Naive thymus-derived CD4-positive, alpha-beta T cell (primary cell): ENCODE data around the gene EPB41L3. TPM values are rescaled to one million over a fixed set of nuclear protein-coding genes. Genes with fewer than 3 reads are reported as not detected.

ENCODE experiments used
- ATAC-seq: fragments of 150-1000 bp; cut with Tn5 transposase; 2 replicates; pipeline ENCODE4 v1.10.0; 2021; ENCODE audit warnings: mild to moderate bottlenecking, moderate library complexity
- CTCF ChIA-PET: fragments of 350-600 bp; sonication (Branson Sonifier 250); formaldehyde crosslinking; loops from one replicate; lab custom pipeline; 2021; ENCODE audit warnings: antibody characterized with exemption; lab: Charles Lee
- POLR2A ChIA-PET: fragments of 350-600 bp; sonication (Branson Sonifier 250); formaldehyde crosslinking; loops from one replicate; lab custom pipeline; 2021; ENCODE audit warnings: antibody characterized with exemption, inconsistent platforms; lab: Charles Lee
- DNase-seq, 9 donors: peaks; one replicate each; pipeline versions ENCODE4 v3.0.0 to v3.0.0-alpha.2; 2020 to 2022; ENCODE audit warnings: mixed read lengths in 1 of 9
- H3K27ac ChIP-seq: one replicate; pipeline ENCODE4 v1.7.0; 2013; ENCODE audit warnings: mild to moderate bottlenecking, low read depth, low read length, moderate library complexity
- H3K27me3 ChIP-seq, 2 donors: one replicate each; pipeline ENCODE4 v1.7.0; 2013; ENCODE audit warnings: low read length in 2 of 2, mild to moderate bottlenecking in 2 of 2, moderate library complexity in 2 of 2; ENCODE audit not compliant: control insufficient read depth in 2 of 2, insufficient read depth in 2 of 2
- H3K36me3 ChIP-seq, 3 experiments: 1 replicate in 2 of 3; 2 replicates in 1 of 3; pipeline ENCODE4 v1.7.0; 2013; ENCODE audit warnings: low read length in 3 of 3, mild to moderate bottlenecking in 3 of 3, moderate library complexity in 1 of 3; ENCODE audit not compliant: insufficient read depth in 3 of 3, control insufficient read depth in 2 of 3
- H3K4me1 ChIP-seq, 2 donors: one replicate each; pipeline ENCODE4 v1.7.0; 2013; ENCODE audit warnings: low read length in 2 of 2, mild to moderate bottlenecking in 2 of 2, moderate library complexity in 1 of 2; ENCODE audit not compliant: control insufficient read depth in 2 of 2, insufficient read depth in 2 of 2
- H3K4me3 ChIP-seq: 2 replicates; pipeline ENCODE4 v1.7.0; 2013; ENCODE audit warnings: mild to moderate bottlenecking, low read length
- H3K9me3 ChIP-seq, 3 experiments: 1 replicate in 2 of 3; 2 replicates in 1 of 3; pipeline ENCODE4 v1.7.0; 2013; ENCODE audit warnings: low read length in 3 of 3; ENCODE audit not compliant: control insufficient read depth in 2 of 3
- H3K27ac Mint-ChIP-seq, 9 donors: one replicate each; pipeline ENCODE4 v1.8.0; 2020 to 2022; ENCODE audit warnings: mixed read lengths in 9 of 9, mild to moderate bottlenecking in 8 of 9, moderate library complexity in 5 of 9, inconsistent platforms in 2 of 9
- H3K27me3 Mint-ChIP-seq, 5 donors: one replicate each; pipeline ENCODE4 v1.8.0; 2021 to 2022; ENCODE audit warnings: mixed read lengths in 5 of 5, mild to moderate bottlenecking in 1 of 5
- H3K36me3 Mint-ChIP-seq, 5 donors: one replicate each; pipeline ENCODE4 v1.8.0; 2020 to 2022; ENCODE audit warnings: mixed read lengths in 5 of 5, mild to moderate bottlenecking in 3 of 5, inconsistent platforms in 1 of 5
- H3K4me1 Mint-ChIP-seq, 7 donors: one replicate each; pipeline ENCODE4 v1.8.0; 2020 to 2022; ENCODE audit warnings: mixed read lengths in 7 of 7, mild to moderate bottlenecking in 3 of 7, inconsistent platforms in 1 of 7
- H3K4me3 Mint-ChIP-seq, 10 donors: one replicate each; pipeline ENCODE4 v1.8.0; 2020 to 2022; ENCODE audit warnings: mild to moderate bottlenecking in 10 of 10, mixed read lengths in 10 of 10, moderate library complexity in 6 of 10, inconsistent platforms in 2 of 10
- H3K9me3 Mint-ChIP-seq, 11 donors: one replicate each; pipeline ENCODE4 v1.8.0; 2020 to 2022; ENCODE audit warnings: mixed read lengths in 11 of 11, mild to moderate bottlenecking in 4 of 11, inconsistent platforms in 1 of 11, moderate library complexity in 1 of 11
- intact Hi-C, 2 donors: fragments of 100-400 bp; cut with micrococcal nuclease; formaldehyde crosslinking; loops; one replicate each; pipeline ENCODE4 v1.15.1; 2023
- polyA plus RNA-seq, 2 donors: library from polyadenylated mRNA; unstranded; fragments of 300-500 nt; fragmentation: Illumina TruSeq; gene quantifications; one replicate each; pipeline ENCODE4 v1.2.3, GENCODE V29; 2021
- total RNA-seq, 6 experiments: library from RNA in 5 of 6; stranded (reverse) in 5 of 6; gene quantifications; 1 replicate in 5 of 6; 2 replicates in 1 of 6; pipeline ENCODE4 v1.2.3 and lab custom pipeline; 2021 to 2026

The EPB41L3 gene
- total and polyA plus RNA-seq, 7 experiments from 2014 or later = 1.5 to 35.5 (median 12.5) TPM

DNA sequence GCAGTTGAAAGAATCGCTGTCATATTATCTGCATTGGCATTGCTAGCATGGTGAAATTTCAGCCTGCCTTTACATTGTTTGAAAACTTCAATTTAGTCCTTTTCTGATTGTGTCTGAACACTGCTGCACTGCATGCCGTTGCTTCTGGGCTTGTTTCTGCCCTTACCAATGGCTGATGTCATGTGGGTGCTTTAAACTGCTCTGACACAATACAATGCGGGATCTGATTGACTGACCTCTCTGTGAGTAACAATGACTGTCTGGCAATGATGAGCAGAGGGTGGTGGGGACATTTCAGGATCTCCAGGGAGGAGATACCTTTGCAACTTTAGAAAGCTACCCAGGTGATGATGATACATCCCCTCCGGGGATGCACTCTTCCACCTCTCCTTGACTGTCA lies 128.8 kb downstream of the EPB41L3 start:
- H3K4me1 ChIP-seq = no peaks in the 10 kb centered on the region
- no peaks in the 10 kb centered on the region for H3K9me3 ChIP-seq
- intact Hi-C loops = no loop called here
- ChIA-PET CTCF (no interaction called here), POLR2A (no interaction called here)
- Mint-ChIP-seq H3K4me3 (no peak overlapping the region), H3K27ac (no peak overlapping the region), H3K9me3 (no peaks in the 10 kb centered on the region), H3K4me1 (no peaks in the 10 kb centered on the region), H3K36me3 (peaks cover 0 to 6% (median 0%) of the 10 kb centered on the region in 5 donors), H3K27me3 (peaks cover 0 to 15% (median 5%) of the 10 kb centered on the region in 5 donors)
- DNase-seq (no peak), ATAC-seq (no peak)
- H3K4me3 ChIP-seq = no peak overlapping the region
- H3K36me3 ChIP-seq = no peaks in the 10 kb centered on the region
- peaks cover 0 to 3% of the 10 kb centered on the region in 2 donors for H3K27me3 ChIP-seq
- H3K27ac ChIP-seq = no peak overlapping the region

DNA sequence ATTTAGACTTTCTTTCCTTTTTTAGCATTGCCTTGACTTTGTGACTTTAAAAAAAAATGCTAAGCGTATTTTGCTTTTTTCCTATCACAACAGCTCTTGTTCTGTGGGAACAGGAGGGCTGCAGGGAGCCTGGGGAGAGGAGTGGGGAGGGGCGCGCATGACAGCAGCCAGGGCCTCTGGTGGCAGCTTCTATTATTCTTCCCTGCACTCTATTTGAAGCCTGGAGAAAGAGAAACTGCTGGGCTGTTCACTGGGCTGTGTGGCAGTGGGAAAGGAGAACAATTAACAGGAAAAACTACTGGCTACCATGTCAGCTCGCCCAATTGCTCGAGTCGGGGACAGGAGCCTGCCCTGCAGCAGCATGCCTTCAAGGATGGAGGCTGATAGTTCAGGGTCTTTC lies 129.3 kb downstream of the EPB41L3 start:
- Mint-ChIP-seq H3K27me3 (peaks cover 0 to 12% (median 4%) of the 10 kb centered on the region in 5 donors), H3K9me3 (no peaks in the 10 kb centered on the region), H3K27ac (no peak overlapping the region), H3K36me3 (peaks cover 0 to 6% (median 0%) of the 10 kb centered on the region in 5 donors), H3K4me1 (no peaks in the 10 kb centered on the region), H3K4me3 (no peak overlapping the region)
- ChIA-PET CTCF (no interaction called here), POLR2A (no interaction called here)
- no peaks in the 10 kb centered on the region for H3K4me1 ChIP-seq
- DNase-seq (no peak), ATAC-seq (no peak)
- H3K9me3 ChIP-seq = no peaks in the 10 kb centered on the region
- peaks cover 0 to 3% of the 10 kb centered on the region in 2 donors for H3K27me3 ChIP-seq
- intact Hi-C loops = no loop called here
- H3K36me3 ChIP-seq = no peaks in the 10 kb centered on the region
- H3K4me3 ChIP-seq = no peak overlapping the region
- H3K27ac ChIP-seq = no peak overlapping the region

DNA sequence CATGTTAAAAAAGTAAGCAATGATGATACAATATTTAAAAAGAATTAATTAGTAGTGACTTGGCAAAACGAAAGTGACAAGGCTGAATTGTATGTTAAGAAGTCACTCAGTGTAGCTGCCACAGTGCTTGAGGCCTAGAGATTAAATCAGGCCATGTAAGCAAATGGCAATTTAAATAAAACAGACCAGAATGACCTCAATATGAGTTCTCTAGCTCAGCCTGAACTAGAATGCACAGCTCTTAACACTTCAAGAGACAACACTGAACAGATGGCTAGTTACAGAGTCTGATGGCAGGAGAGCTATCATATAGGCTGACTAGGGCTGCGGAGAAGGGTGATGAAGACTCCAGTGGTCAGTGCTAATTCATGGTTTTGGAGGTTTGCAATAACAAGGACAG lies 130.3 kb downstream of the EPB41L3 start:
- Histone ChIP-seq H3K27me3 (no peaks in the 10 kb centered on the region), H3K27ac (no peak overlapping the region), H3K4me1 (no peaks in the 10 kb centered on the region), H3K36me3 (no peaks in the 10 kb centered on the region), H3K4me3 (no peak overlapping the region), H3K9me3 (no peaks in the 10 kb centered on the region)
- Mint-ChIP-seq H3K36me3 (peaks cover 0 to 5% (median 0%) of the 10 kb centered on the region in 5 donors), H3K27ac (no peak overlapping the region), H3K4me3 (no peak overlapping the region), H3K27me3 (peaks cover 0 to 11% (median 4%) of the 10 kb centered on the region in 5 donors), H3K9me3 (no peaks in the 10 kb centered on the region), H3K4me1 (no peaks in the 10 kb centered on the region)
- ChIA-PET POLR2A (interaction anchor here (0.6 kb wide), 1 partner anchor 474 kb away, joined by 3 read pairs; no protein-coding TSS in a partner anchor), CTCF (no interaction called here)
- no peak for DNase-seq
- no peak for ATAC-seq
- intact Hi-C loops = no loop called here

DNA sequence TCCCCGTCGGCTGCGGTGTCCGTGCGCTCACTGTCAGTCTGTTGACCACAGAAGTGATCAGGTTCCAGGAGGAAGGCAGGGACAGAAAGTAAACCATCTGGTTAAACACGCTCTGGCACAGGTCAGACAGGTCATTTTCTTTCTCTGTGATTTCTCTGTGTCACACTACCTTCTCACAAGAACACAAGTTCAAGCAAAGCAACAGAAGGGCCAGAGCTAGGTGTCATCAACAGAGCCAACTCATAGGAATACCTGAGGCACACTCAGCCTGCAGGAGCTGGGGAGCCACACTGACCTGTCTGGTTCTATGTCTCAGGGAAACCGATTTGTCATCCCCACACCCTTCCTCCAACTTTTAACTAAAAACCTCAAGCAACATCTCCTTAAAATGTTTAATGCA lies 133.2 kb downstream of the EPB41L3 start:
- no peaks in the 10 kb centered on the region for H3K4me1 ChIP-seq
- H3K36me3 ChIP-seq = no peaks in the 10 kb centered on the region
- H3K27me3 ChIP-seq = no peaks in the 10 kb centered on the region
- CTCF ChIA-PET = no interaction called here
- H3K27ac Mint-ChIP-seq = no peak overlapping the region
- H3K4me3 ChIP-seq = no peak overlapping the region
- no peak overlapping the region for H3K4me3 Mint-ChIP-seq
- peaks cover 0 to 9% (median 0%) of the 10 kb centered on the region in 5 donors for H3K36me3 Mint-ChIP-seq
- no peaks in the 10 kb centered on the region for H3K9me3 ChIP-seq
- ATAC-seq = no peak
- no peak for DNase-seq
- H3K27me3 Mint-ChIP-seq = peaks cover 0 to 13% (median 4%) of the 10 kb centered on the region in 5 donors
- no peak overlapping the region for H3K27ac ChIP-seq
- peaks cover 0 to 3% (median 0%) of the 10 kb centered on the region in 7 donors for H3K4me1 Mint-ChIP-seq
- POLR2A ChIA-PET = no interaction called here
- intact Hi-C loops = no loop called here
- no peaks in the 10 kb centered on the region for H3K9me3 Mint-ChIP-seq

DNA sequence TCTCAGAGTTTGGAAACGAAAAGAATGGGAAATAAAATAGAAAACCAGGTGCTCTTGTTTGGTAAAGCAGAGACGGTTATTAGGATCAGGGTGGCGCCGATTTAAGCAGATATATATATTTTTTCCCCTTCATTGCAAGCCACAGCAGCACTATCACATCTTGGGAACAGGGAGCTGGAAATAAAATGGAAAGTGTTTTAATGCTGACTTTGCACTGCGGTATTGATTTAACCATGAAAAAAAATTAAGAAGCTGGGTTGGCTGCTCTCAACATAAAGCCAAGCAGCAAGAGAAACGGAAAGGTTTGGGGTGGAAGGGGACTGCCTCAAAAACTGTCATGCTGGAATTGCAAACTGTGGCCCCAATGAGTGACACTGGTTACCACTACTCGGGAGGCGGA lies 145.5 kb downstream of the EPB41L3 start:
- Histone ChIP-seq H3K27ac (no peak overlapping the region), H3K9me3 (no peaks in the 10 kb centered on the region), H3K4me1 (peaks cover 0 to 7% of the 10 kb centered on the region in 2 donors), H3K36me3 (no peaks in the 10 kb centered on the region), H3K27me3 (no peaks in the 10 kb centered on the region), H3K4me3 (no peak overlapping the region)
- Mint-ChIP-seq H3K4me3 (no peak overlapping the region), H3K36me3 (peaks cover 0 to 8% (median 4%) of the 10 kb centered on the region in 5 donors), H3K27me3 (peaks cover 0 to 10% (median 0%) of the 10 kb centered on the region in 5 donors), H3K4me1 (peaks cover 0 to 9% (median 0%) of the 10 kb centered on the region in 7 donors), H3K27ac (no peak overlapping the region), H3K9me3 (peaks cover 0 to 4% (median 0%) of the 10 kb centered on the region in 11 donors)
- intact Hi-C loops = loop anchor here in 1 of 2 donors (10.0 kb wide), 1 partner anchor 103 kb away; the partner anchor contains the start of gene ZBTB14
- no peak for DNase-seq
- ChIA-PET CTCF (no interaction called here), POLR2A (interaction anchor here (1.5 kb wide), 1 partner anchor 103 kb away, joined by 4 read pairs; no protein-coding TSS in a partner anchor)
- ATAC-seq = no peak

DNA sequence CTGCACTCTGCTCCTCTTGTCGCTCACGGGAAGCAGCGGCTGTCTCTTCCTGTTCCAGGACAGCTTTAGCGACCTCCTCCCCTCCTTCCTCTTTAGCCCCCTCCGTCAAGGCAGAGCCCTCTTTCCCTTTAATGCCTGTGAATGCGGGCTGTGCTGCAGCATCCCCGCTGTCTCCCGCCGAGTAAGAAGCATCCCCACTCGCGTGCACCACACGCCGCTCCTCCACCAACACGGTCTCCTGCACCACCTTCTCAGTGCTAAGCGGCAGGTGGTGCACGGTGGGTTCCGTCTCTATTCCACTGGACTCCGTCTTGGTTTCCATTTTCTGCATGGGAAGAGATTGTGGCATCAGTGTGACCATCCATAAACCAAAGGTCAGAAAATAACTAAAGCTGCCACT lies 146.7 kb downstream of the EPB41L3 start:
- intact Hi-C loops = loop anchor here in 1 of 2 donors (10.0 kb wide), 1 partner anchor 102 kb away; the partner anchor contains the start of gene ZBTB14
- ATAC-seq (no peak), DNase-seq (no peak)
- ChIA-PET CTCF (no interaction called here), POLR2A (interaction anchor here (1.5 kb wide), 1 partner anchor 102 kb away, joined by 4 read pairs; no protein-coding TSS in a partner anchor)
- Mint-ChIP-seq H3K4me1 (peaks cover 0 to 9% (median 0%) of the 10 kb centered on the region in 7 donors), H3K9me3 (peaks cover 0 to 4% (median 0%) of the 10 kb centered on the region in 11 donors), H3K36me3 (peaks cover 0 to 8% (median 4%) of the 10 kb centered on the region in 5 donors), H3K27me3 (peaks cover 0 to 10% (median 0%) of the 10 kb centered on the region in 5 donors), H3K27ac (no peak overlapping the region), H3K4me3 (no peak overlapping the region)
- Histone ChIP-seq H3K4me1 (peaks cover 0 to 7% of the 10 kb centered on the region in 2 donors), H3K27me3 (no peaks in the 10 kb centered on the region), H3K4me3 (no peak overlapping the region), H3K36me3 (no peaks in the 10 kb centered on the region), H3K27ac (no peak overlapping the region), H3K9me3 (no peaks in the 10 kb centered on the region)
